ENCODE measurements around the gene MSRB1. TPM values are rescaled to one million over a fixed set of nuclear protein-coding genes. Genes with fewer than 3 reads are reported as not detected.

MSRB1 gene
- total RNA-seq, 2 donors from 2014 or later: 36.8 to 38.6 TPM

DNA sequence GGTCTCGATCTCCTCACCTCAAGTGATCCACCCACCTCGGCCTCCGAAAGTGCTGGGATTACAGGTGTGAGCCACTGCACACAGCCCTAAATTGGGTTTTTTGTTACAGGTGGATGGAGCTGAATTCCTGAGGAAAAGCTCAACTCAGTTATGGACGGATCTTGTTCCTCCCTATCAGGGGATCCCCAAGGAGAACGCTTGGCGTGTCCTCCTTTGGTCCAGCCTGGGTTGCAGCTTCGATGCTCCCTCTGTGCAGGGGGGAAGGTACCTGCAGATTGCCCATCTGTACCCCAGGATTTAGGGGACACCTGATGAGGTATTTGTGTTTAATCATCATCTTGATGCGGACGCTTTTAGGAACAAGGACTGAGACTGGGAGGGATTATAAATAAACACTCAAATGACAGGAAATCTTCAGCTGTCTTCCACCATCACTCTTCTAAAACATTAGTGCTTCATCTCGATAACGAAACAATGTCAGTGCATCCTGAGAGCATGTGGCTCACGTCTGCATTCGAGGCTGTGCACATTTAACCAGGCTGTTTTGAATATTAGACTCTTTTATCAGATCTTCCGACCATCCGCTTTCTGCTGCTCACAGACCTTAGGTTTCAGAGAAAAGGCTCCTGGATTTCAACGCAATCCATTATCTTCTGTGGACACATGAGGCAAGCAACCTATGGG, 52.8 kb downstream of the MSRB1 start:
- DNase-seq (no peak), ATAC-seq (no peak)
- H3K9me3 ChIP-seq: no peaks in the 10 kb centered on the region
- intact Hi-C loops (cut with DNase I): no loop called here
- H3K36me3 ChIP-seq (replicated peaks in 1 of 2; ENCODE audit: insufficient read depth in 1 of 2, low read depth in 2 of 2): no peaks in the 10 kb centered on the region
- TF ChIP-seq, protein P1, sequence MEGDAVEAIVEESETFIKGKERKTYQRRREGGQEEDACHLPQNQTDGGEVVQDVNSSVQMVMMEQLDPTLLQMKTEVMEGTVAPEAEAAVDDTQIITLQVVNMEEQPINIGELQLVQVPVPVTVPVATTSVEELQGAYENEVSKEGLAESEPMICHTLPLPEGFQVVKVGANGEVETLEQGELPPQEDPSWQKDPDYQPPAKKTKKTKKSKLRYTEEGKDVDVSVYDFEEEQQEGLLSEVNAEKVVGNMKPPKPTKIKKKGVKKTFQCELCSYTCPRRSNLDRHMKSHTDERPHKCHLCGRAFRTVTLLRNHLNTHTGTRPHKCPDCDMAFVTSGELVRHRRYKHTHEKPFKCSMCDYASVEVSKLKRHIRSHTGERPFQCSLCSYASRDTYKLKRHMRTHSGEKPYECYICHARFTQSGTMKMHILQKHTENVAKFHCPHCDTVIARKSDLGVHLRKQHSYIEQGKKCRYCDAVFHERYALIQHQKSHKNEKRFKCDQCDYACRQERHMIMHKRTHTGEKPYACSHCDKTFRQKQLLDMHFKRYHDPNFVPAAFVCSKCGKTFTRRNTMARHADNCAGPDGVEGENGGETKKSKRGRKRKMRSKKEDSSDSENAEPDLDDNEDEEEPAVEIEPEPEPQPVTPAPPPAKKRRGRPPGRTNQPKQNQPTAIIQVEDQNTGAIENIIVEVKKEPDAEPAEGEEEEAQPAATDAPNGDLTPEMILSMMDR (IDR thresholded peaks at IDR 0.05): no peak
- TF ChIP-seq POLR2A (IDR thresholded peaks at IDR 0.05): no peak
- peaks cover 0 to 10% of the 10 kb centered on the region in 2 donors for H3K27me3 ChIP-seq
- WGBS, 2 donors: 28 to 42% methylated on average over 10 to 16 of the region's 16 CpGs
- no peak overlapping the region for H3K27ac ChIP-seq
- H3K4me1 ChIP-seq: no peaks in the 10 kb centered on the region
- no peak overlapping the region for H3K4me3 ChIP-seq

Small RNA genes within 50 kb of the gene (small RNA-seq; reads per million reads assigned to genes)
- gene AC005363.2 (0.66 reads per million, percentile 12 among the genes with 10 or more reads in this experiment), gene SNORA10 (not detected), gene SNORA64 (not detected)

Other genes starting within 250 kb of the MSRB1 start
- gene MAPK8IP3, start 237.0 kb downstream of the MSRB1 start, total RNA-seq: 100 to 1,000 TPM in 1 of 2 donors, 10 to 100 TPM in 1; 79.9 to 103 TPM
- gene NME3, start 171.7 kb downstream of the MSRB1 start, total RNA-seq: 100 to 1,000 TPM in 1 of 2 donors, 10 to 100 TPM in 1; 62.8 to 113 TPM
- gene EME2, start 170.4 kb downstream of the MSRB1 start, total RNA-seq: 10 to 100 TPM; 13.5 to 33.3 TPM
- 10 to 100 TPM; 51.4 to 99.6 TPM for gene MRPS34, start 170.1 kb downstream of the MSRB1 start, total RNA-seq
- gene SPSB3, start 160.6 kb downstream of the MSRB1 start, total RNA-seq: 10 to 100 TPM; 95.9 to 97.8 TPM
- gene NUBP2, start 160.2 kb downstream of the MSRB1 start, total RNA-seq: 10 to 100 TPM; 61.0 to 72.6 TPM
- gene IGFALS, start 149.5 kb downstream of the MSRB1 start, total RNA-seq: 1 to 10 TPM; 5.2 to 9.2 TPM
- gene HAGH, start 116.4 kb downstream of the MSRB1 start, total RNA-seq: 10 to 100 TPM; 45.7 to 46.5 TPM
- 10 to 100 TPM; 32.6 to 50.8 TPM for gene FAHD1, start 116.0 kb downstream of the MSRB1 start, total RNA-seq
- under 1 TPM in 1 of 2 donors, not detected in 1; 0.26 TPM for gene MEIOB, start 71.0 kb downstream of the MSRB1 start, total RNA-seq
- gene HS3ST6, start 24.8 kb downstream of the MSRB1 start, total RNA-seq: not detected
- 10 to 100 TPM in 1 of 2 donors, not detected in 1; 16.5 TPM for gene RPL3L, start 11.5 kb upstream of the MSRB1 start, total RNA-seq
- gene NDUFB10, start 16.3 kb upstream of the MSRB1 start, total RNA-seq: 10 to 100 TPM; 39.2 to 86.1 TPM
- 1,000 to 10,000 TPM; 2,300 to 2,472 TPM for gene RPS2, start 21.6 kb upstream of the MSRB1 start, total RNA-seq
- not detected for gene RNF151, start 23.7 kb upstream of the MSRB1 start, total RNA-seq
- 10 to 100 TPM; 38.9 to 40.7 TPM for gene TBL3, start 28.9 kb upstream of the MSRB1 start, total RNA-seq
- not detected for gene NOXO1, start 38.3 kb upstream of the MSRB1 start, total RNA-seq
- 10 to 100 TPM; 13.2 to 35.9 TPM for gene GFER, start 41.0 kb upstream of the MSRB1 start, total RNA-seq
- gene SYNGR3, start 46.8 kb upstream of the MSRB1 start, total RNA-seq: 1 to 10 TPM in 1 of 2 donors, under 1 TPM in 1; 0.33 to 1.6 TPM
- gene ZNF598, start 66.6 kb upstream of the MSRB1 start, total RNA-seq: 10 to 100 TPM; 41.0 to 55.4 TPM
- not detected for gene NPW, start 76.6 kb upstream of the MSRB1 start, total RNA-seq
- 10 to 100 TPM; 32.7 to 87.3 TPM for gene NHERF2, start 83.7 kb upstream of the MSRB1 start, total RNA-seq
- gene NTHL1, start 104.6 kb upstream of the MSRB1 start, total RNA-seq: 10 to 100 TPM; 15.2 to 19.7 TPM
- 100 to 1,000 TPM in 1 of 2 donors, 10 to 100 TPM in 1; 73.9 to 152 TPM for gene TSC2, start 104.8 kb upstream of the MSRB1 start, total RNA-seq
- 100 to 1,000 TPM in 1 of 2 donors, 10 to 100 TPM in 1; 78.9 to 237 TPM for gene PKD1, start 192.7 kb upstream of the MSRB1 start, total RNA-seq
- gene RAB26, start 205.4 kb upstream of the MSRB1 start, total RNA-seq: 10 to 100 TPM; 25.4 to 28.8 TPM
- gene TRAF7, start 212.6 kb upstream of the MSRB1 start, total RNA-seq: 10 to 100 TPM; 22.7 to 29.3 TPM